ENCODE measurements around the gene RNF148.
"Not testable (repeated sequence)": the region's sequence is repeated elsewhere in the genome, so short reads cannot be mapped to it uniquely, and the experiment has no call there.

The RNF148 gene

GRCh38 chr7:122689346-122690109 lies 13.2 kb downstream of the RNF148 start:
- no peak for DNase-seq (ENCODE audit: low read depth)

GRCh38 chr7:122688400-122688998 lies 14.2 kb downstream of the RNF148 start:
- DNase-seq (ENCODE audit: low read depth): no peak

DNA sequence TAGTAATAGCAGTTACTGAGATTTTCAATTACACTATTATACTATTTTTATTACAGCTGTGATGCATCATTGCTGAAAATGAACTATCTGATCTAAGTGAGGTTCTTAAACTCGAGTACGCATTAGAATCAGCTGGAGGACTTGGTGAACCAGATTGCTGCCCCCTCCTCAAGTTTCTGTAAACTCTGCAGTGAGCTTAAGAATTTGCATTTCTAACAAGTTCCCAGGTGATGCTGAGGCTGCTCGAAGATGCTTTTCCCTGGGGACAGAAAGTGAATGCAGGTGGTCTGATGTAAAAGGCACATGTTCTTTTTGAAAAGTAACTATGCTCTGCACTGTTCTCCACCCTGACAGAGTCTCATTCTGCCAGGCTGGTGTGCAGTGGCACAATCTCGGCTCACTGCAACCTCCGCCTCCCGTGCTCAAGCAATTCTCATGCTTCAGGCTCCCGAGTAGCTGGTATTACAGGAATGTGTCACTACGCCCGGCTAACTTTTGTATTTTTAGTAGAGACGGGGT lies 16.3 kb downstream of the RNF148 start:
- DNase-seq (ENCODE audit: low read depth): no peak

- no peak for DNase-seq (ENCODE audit: low read depth)
These were observed 18.2 kb downstream of the RNF148 start for GRCh38 chr7:122684504-122684903.

GRCh38 chr7:122682815-122683550 lies 19.7 kb downstream of the RNF148 start:
- no peak for DNase-seq (ENCODE audit: low read depth)

- DNase-seq (ENCODE audit: low read depth): not testable (repeated sequence)
These were observed 21.5 kb downstream of the RNF148 start for GRCh38 chr7:122681186-122681585.

DNA sequence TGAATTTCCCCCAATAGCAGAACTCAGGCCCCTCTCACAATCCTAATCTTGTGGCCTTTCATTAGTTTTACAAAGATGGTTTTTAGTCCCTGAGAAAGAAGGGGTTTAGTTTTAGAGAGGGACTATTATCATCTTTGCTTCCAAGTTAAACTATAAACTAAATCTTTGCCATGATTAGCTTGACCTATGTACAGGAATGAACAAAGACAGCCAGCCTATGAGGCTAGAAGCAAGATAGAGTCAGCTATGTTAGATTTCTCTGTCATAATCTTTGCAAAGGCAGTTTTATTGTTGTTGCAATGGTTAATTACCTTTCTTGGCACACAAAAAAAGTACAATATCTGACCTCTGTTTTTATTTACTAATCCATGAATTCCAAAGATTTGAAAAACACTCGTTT lies 22.9 kb downstream of the RNF148 start:
- DNase-seq (ENCODE audit: low read depth): no peak

GRCh38 chr7:122679269-122679709 lies 23.4 kb downstream of the RNF148 start:
- not testable (repeated sequence) for DNase-seq (ENCODE audit: low read depth)

DNA sequence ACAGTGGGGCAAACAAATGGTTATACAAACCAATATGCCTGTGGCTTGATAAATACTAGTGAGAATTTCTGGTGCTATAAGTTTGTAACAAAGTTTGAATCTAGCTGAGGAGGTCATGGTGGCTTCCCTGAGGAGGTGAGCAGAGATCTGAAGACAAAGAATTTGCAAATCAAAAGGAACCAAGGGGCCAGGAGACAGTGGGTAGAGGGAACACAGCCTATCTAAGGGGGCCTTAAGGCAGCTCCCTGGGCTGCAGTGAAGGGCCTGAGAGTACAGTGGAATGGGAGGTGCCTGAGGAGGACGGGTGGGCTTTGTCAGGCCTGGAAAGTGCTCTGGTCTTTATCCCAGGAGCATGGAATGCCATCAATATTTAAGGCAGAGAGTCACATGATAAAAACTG lies 25.6 kb downstream of the RNF148 start:
- no peak for DNase-seq (ENCODE audit: low read depth)

GRCh38 chr7:122676466-122676865 lies 26.3 kb downstream of the RNF148 start:
- no peak for DNase-seq (ENCODE audit: low read depth)

DNA sequence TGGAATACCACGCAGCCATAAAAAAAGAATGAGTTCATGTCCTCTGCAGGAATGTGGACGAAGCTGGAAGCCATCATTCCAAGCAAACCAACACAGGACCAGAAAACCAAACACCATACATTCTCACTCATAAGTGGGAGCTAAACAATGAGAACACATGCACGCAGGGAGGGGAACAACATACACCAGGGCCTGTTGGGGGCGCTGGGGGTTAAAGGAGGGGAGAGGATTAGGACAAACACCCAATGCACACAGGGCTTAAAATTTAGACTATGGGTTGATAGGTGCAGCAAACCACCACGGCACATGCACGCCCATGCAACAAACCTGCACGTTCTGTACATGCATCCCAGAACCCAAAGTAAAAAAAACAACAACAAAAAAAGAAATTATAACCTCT lies 27.1 kb downstream of the RNF148 start:
- no peak for DNase-seq (ENCODE audit: low read depth)

GRCh38 chr7:122675011-122675410 lies 27.7 kb downstream of the RNF148 start:
- DNase-seq (ENCODE audit: low read depth): no peak

GRCh38 chr7:122674502-122674901 lies 28.2 kb downstream of the RNF148 start:
- DNase-seq (ENCODE audit: low read depth): no peak

DNA sequence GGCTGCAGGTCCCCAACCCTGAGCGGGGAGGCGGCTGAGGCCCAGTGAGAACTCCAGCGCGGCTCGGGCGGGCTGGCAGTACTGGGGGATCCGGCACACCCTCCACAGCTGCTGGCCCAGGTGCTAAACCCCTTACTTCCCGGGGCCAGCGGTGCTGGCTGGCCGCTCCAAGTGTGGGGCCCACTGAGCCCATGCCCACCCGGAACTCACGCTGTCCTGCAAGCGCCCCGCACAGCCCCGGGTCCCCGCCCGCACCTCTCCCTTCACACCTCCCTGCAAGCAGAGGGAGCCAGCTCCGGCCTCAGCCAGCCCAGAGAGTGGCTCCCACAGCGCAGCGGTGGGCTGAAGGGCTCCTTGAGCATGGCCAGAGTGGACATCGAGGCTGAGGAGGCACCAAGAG lies 28.8 kb downstream of the RNF148 start:
- DNase-seq (ENCODE audit: low read depth): no peak

GRCh38 chr7:122672536-122672935 lies 30.2 kb downstream of the RNF148 start:
- no peak for DNase-seq (ENCODE audit: low read depth)

GRCh38 chr7:122663733-122664132 lies 39.0 kb downstream of the RNF148 start:
- DNase-seq (ENCODE audit: low read depth): no peak

GRCh38 chr7:122658856-122659255 lies 43.9 kb downstream of the RNF148 start:
- no peak for DNase-seq (ENCODE audit: low read depth)

DNA sequence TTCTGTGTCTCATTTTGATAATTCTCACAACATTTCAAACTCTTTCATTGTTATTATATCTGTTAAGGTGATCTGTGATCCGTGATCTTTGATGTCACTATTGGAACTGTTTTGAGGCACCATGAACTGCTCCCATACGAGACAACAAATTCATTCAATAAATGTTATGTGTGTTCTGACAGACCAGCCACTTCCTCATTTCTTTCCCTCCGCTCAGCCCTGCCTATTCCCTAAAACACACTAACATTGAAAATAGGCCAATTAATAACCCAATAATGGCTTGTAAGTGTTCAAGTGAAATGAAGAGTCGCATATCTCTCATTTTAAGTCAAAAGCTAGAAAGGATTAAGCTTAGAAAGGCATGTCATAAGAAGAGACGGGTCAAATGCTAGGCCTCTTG lies 49.0 kb downstream of the RNF148 start:
- DNase-seq (ENCODE audit: low read depth): no peak

GRCh38 chr7:122652876-122653275 lies 49.8 kb downstream of the RNF148 start:
- no peak for DNase-seq (ENCODE audit: low read depth)

Measured in T-helper 22 cell (primary cell).